Endodermal cell (in vitro differentiated cells): ENCODE data around the gene SLC7A8. TPM values are rescaled to one million over a fixed set of nuclear protein-coding genes. Genes with fewer than 3 reads are reported as not detected.
A peak's percentile ranks its signal among the peaks of the same experiment; 100 is the strongest.

Source experiments
- DNase-seq: peaks from one replicate; pipeline ENCODE4 v3.0.0-alpha.2; 2017
- H3K27ac ChIP-seq: 2 replicates; pipeline ENCODE4 v1.5.1; 2013; ENCODE audit warnings: mild to moderate bottlenecking, low read depth, low read length, moderate library complexity
- H3K27me3 ChIP-seq: 2 replicates; pipeline ENCODE4 v1.6.1; 2013; ENCODE audit warnings: mild to moderate bottlenecking, low read length, moderate library complexity; ENCODE audit not compliant: insufficient read depth, control insufficient read depth, poor library complexity, severe bottlenecking
- H3K36me3 ChIP-seq: 2 replicates; pipeline ENCODE4 v1.7.0; 2013; ENCODE audit warnings: mild to moderate bottlenecking, low read length, moderate library complexity; ENCODE audit not compliant: control insufficient read depth, insufficient read depth
- H3K4me1 ChIP-seq: one replicate; pipeline ENCODE4 v1.7.0; 2013; ENCODE audit warnings: low read length; ENCODE audit not compliant: control insufficient read depth, insufficient read depth
- H3K4me3 ChIP-seq: 2 replicates; pipeline ENCODE4 v1.5.1; 2013; ENCODE audit warnings: mild to moderate bottlenecking, low read length, moderate library complexity
- H3K9ac ChIP-seq: 2 replicates; pipeline ENCODE4 v1.6.1; 2013; ENCODE audit warnings: mild to moderate bottlenecking, low read length, moderate library complexity; ENCODE audit not compliant: poor library complexity, severe bottlenecking; ENCODE audit errors: extremely low read depth
- H3K9me3 ChIP-seq: 2 replicates; pipeline ENCODE4 v1.6.1; 2013; ENCODE audit warnings: mild to moderate bottlenecking, low read length, moderate library complexity; ENCODE audit not compliant: control insufficient read depth
- H3K27ac Mint-ChIP-seq: 2 replicates; pipeline ENCODE4 v1.8.0; 2020; ENCODE audit warnings: mixed read lengths
- H3K27me3 Mint-ChIP-seq: 2 replicates; pipeline ENCODE4 v1.8.0; 2021; ENCODE audit warnings: mild to moderate bottlenecking, mixed read lengths; ENCODE audit not compliant: insufficient read depth
- H3K36me3 Mint-ChIP-seq: 2 replicates; pipeline ENCODE4 v1.8.0; 2020; ENCODE audit warnings: low read depth, mixed read lengths
- H3K4me1 Mint-ChIP-seq: 2 replicates; pipeline ENCODE4 v1.8.0; 2020; ENCODE audit warnings: mixed read lengths
- H3K4me3 Mint-ChIP-seq: 2 replicates; pipeline ENCODE4 v1.8.0; 2020; ENCODE audit warnings: mild to moderate bottlenecking, moderate library complexity, mixed read lengths
- H3K9me3 Mint-ChIP-seq: 2 replicates; pipeline ENCODE4 v1.8.0; 2020; ENCODE audit warnings: mild to moderate bottlenecking, mixed read lengths
- CTCF ChIP-seq: fragments of 200-600 bp; sonication (generic); conservative IDR thresholded peaks from 2 replicates; pipeline ENCODE4 v1.5.0; 2021; ENCODE audit warnings: antibody characterized with exemption, mild to moderate bottlenecking
- WGBS, 2 experiments: methylation state at CpG; one replicate each; pipeline versions ENCODE4 v1.1.5 to v1.1.7; 2013; ENCODE audit warnings: missing lambda C conversion rate in 2 of 2, mixed read lengths in 1 of 2; ENCODE audit not compliant: insufficient coverage in 1 of 2, insufficient read length in 1 of 2; 5-methylcytosine and 5-hydroxymethylcytosine counted together
- total RNA-seq, 2 donors: library from RNA; stranded (reverse); fragmentation: NEBNext Ultra II Directional in 1 of 2; extraction: Animal tissue kit (Norgen Biotek cat#: 25700) in 1 of 2; gene quantifications; 2 replicates in 1 of 2; 3 replicates in 1 of 2; pipeline ENCODE4 v1.2.1, GENCODE V29; 2021

Gene SLC7A8
- total RNA-seq, 2 donors from 2014 or later, result 47.6 to 48.9 TPM

- Mint-ChIP-seq H3K27ac (no peak overlapping the region), H3K36me3 (no peaks in the 10 kb centered on the region), H3K4me1 (peaks cover 12% of the 10 kb centered on the region), H3K4me3 (no peak overlapping the region), H3K27me3 (no peaks in the 10 kb centered on the region), H3K9me3 (no peaks in the 10 kb centered on the region)
- Histone ChIP-seq H3K36me3 (no peaks in the 10 kb centered on the region), H3K27ac (no peak overlapping the region), H3K9ac (no peak overlapping the region), H3K27me3 (no peaks in the 10 kb centered on the region), H3K4me1 (no peaks in the 10 kb centered on the region), H3K9me3 (no peaks in the 10 kb centered on the region), H3K4me3 (peak overlapping the region; percentile 96)
- DNase-seq, result peak; percentile 53
- no peak for TF ChIP-seq CTCF
- WGBS, 2 experiments, result 11 to 33% methylated on average over 1 to 4 of the region's 4 CpGs
Observed at GRCh38 chr14:23181946-23182345, 1.5 kb downstream of the SLC7A8 start.

DNA sequence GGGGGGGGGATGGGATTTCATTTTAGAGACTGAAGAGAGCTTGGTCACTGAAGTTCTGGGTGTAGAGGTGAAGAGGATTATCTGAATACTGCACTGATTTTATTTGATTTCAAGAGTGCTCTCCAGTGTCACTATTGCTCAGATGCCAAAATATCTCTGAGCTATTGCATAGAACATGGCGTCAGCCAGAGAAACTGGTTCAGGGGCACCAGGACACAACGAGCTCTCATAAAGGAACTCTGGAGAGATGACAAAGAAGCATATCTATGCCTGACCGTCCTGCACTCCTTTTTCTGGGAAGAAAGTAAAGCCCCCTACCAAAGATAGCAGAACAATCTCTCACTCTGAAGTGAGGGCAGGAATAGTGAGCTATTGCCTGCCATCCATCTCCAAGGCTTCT, 2.0 kb downstream of the SLC7A8 start:
- Histone ChIP-seq H3K4me3 (peak overlapping the region; percentile 96), H3K4me1 (no peaks in the 10 kb centered on the region), H3K36me3 (no peaks in the 10 kb centered on the region), H3K9ac (no peak overlapping the region), H3K27ac (no peak overlapping the region), H3K27me3 (no peaks in the 10 kb centered on the region), H3K9me3 (no peaks in the 10 kb centered on the region)
- no peaks in the 10 kb centered on the region for H3K27me3 Mint-ChIP-seq
- no peak for TF ChIP-seq CTCF
- no peaks in the 10 kb centered on the region for H3K36me3 Mint-ChIP-seq
- no peak overlapping the region for H3K4me3 Mint-ChIP-seq
- no peak for DNase-seq
- 68 to 83% methylated on average over 1 to 3 of the region's 3 CpGs for WGBS, 2 experiments
- no peak overlapping the region for H3K27ac Mint-ChIP-seq
- peaks cover 12% of the 10 kb centered on the region for H3K4me1 Mint-ChIP-seq
- H3K9me3 Mint-ChIP-seq, result no peaks in the 10 kb centered on the region

GRCh38 chr14:23177181-23177580, 6.3 kb downstream of the SLC7A8 start:
- H3K27ac ChIP-seq, result no peak overlapping the region

More at GRCh38 chr14:23177181-23177580, 6.3 kb downstream of the SLC7A8 start:
- Histone ChIP-seq H3K9me3 (no peaks in the 10 kb centered on the region), H3K36me3 (no peaks in the 10 kb centered on the region), H3K4me3 (no peak overlapping the region), H3K27me3 (no peaks in the 10 kb centered on the region), H3K9ac (no peak overlapping the region), H3K4me1 (peaks cover 10% of the 10 kb centered on the region)
- no peak overlapping the region for H3K27ac Mint-ChIP-seq
- peak; percentile 13 for DNase-seq
- no peaks in the 10 kb centered on the region for H3K9me3 Mint-ChIP-seq
- 86 to 91% methylated on average over 1 to 2 of the region's 2 CpGs for WGBS, 2 experiments
- H3K27me3 Mint-ChIP-seq, result no peaks in the 10 kb centered on the region
- no peaks in the 10 kb centered on the region for H3K36me3 Mint-ChIP-seq
- H3K4me3 Mint-ChIP-seq, result no peak overlapping the region
- peaks cover 39% of the 10 kb centered on the region for H3K4me1 Mint-ChIP-seq
- TF ChIP-seq CTCF, result no peak
